K562 (cell line): ENCODE data around the gene DPF1. TPM values are rescaled to one million over a fixed set of nuclear protein-coding genes. Genes with fewer than 3 reads are reported as not detected.

Experiments
- E2F4 ChIP-seq: sonication (generic); formaldehyde crosslinking; IDR thresholded peaks from 2 replicates; pipeline ENCODE4 v1.8.0; 2022; ENCODE audit warnings: mild to moderate bottlenecking, low read depth, missing genetic modification reagents
- HCFC1 ChIP-seq: IDR thresholded peaks from 2 replicates; pipeline ENCODE4 v1.6.1; 2012; ENCODE audit warnings: low read depth, low read length, improper control_type of control experiment
- HDAC1 ChIP-seq, 2 experiments: fragments of 450-650 bp; IDR thresholded peaks; 2 replicates each; pipeline ENCODE4 v1.6.1; 2016 to 2017; ENCODE audit warnings: inconsistent platforms in 1 of 2, mild to moderate bottlenecking in 1 of 2, moderate library complexity in 1 of 2
- HMG20A ChIP-seq: fragments of 450-650 bp; formaldehyde crosslinking; conservative IDR thresholded peaks from 2 replicates; pipeline ENCODE4 v1.4.0; 2020; ENCODE audit warnings: mild to moderate bottlenecking, mixed read lengths
- POLR3G ChIP-seq: IDR thresholded peaks from 2 replicates; pipeline ENCODE4 v1.6.1; 2011; ENCODE audit not compliant: insufficient read length, insufficient replicate concordance; ENCODE audit errors: extremely low read depth
- PRPF4 ChIP-seq: fragments of 200-400 bp; formaldehyde crosslinking; IDR thresholded peaks from one replicate; pipeline ENCODE4 v1.6.1; 2017; ENCODE audit warnings: low read length, low read depth, mild to moderate bottlenecking; ENCODE audit not compliant: insufficient read depth, poor library complexity, severe bottlenecking
- PURB ChIP-seq: sonication (generic); formaldehyde crosslinking; IDR thresholded peaks from 2 replicates; pipeline ENCODE4 v1.9.0; 2021; ENCODE audit warnings: low read depth, mild to moderate bottlenecking, missing genetic modification reagents
- RREB1 ChIP-seq: fragments of 250-450 bp; sonication (Bioruptor Pico); IDR thresholded peaks from 2 replicates; pipeline ENCODE4 v1.4.0; 2020
- TCF7L2 ChIP-seq: fragments of 150-350 bp; IDR thresholded peaks from 2 replicates; pipeline ENCODE4 v1.6.1; 2016; ENCODE audit warnings: low read depth, mild to moderate bottlenecking, low read length, moderate library complexity
- TSHZ1 ChIP-seq: fragments of 250-450 bp; sonication (Bioruptor Pico); IDR thresholded peaks from 2 replicates; pipeline ENCODE4 v1.4.0; 2020; ENCODE audit warnings: mild to moderate bottlenecking, moderate library complexity
- ZKSCAN8 ChIP-seq: fragments of 200-800 bp; sonication (Bioruptor generic); IDR thresholded peaks from 2 replicates; pipeline ENCODE4 v1.6.1; 2016; ENCODE audit warnings: missing genetic modification characterization, missing compliant biosample characterization
- ZNF431 ChIP-seq: sonication (generic); formaldehyde crosslinking; IDR thresholded peaks from 2 replicates; pipeline ENCODE4 v1.8.0; 2022; ENCODE audit warnings: mild to moderate bottlenecking, missing genetic modification reagents
- ZNF518B ChIP-seq: fragments of 250-450 bp; sonication (Bioruptor Pico); IDR thresholded peaks from 2 replicates; pipeline ENCODE4 v1.5.0; 2021; ENCODE audit warnings: mild to moderate bottlenecking, moderate library complexity
- polyA plus RNA-seq, 8 experiments: library from polyadenylated mRNA; depleted of rRNA in 4 of 8; stranded (reverse) in 5 of 8; unstranded in 3 of 8; fragments of >200 nt; fragmentation: Nextera tagmentation in 2 of 8; fragmentation: Illumina TruSeq in 1 of 8; extraction: Ambion mirVana in 2 of 8; extraction: Trizol in 1 of 8; gene quantifications; 2 replicates each; pipeline versions ENCODE4 v1.2.1 to v1.2.3, GENCODE V29; 2011 to 2014; ENCODE audit warnings: inconsistent platforms in 1 of 8, missing spikeins in 1 of 8
- total RNA-seq, 7 experiments: library from RNA; depleted of rRNA in 6 of 7; stranded (reverse); fragments of >200 nt in 6 of 7; fragmentation: Illumina TruSeq in 2 of 7; extraction: Trizol in 2 of 7; gene quantifications; 2 replicates each; pipeline versions ENCODE4 v1.2.1 to v1.2.3, GENCODE V29; 2011 to 2021; ENCODE audit warnings: low replicate concordance in 1 of 7

Gene DPF1
- total and polyA plus RNA-seq, 9 of the 15 experiments (the other 6 are each of a cell fraction or from before 2014, with no cell fraction given): 0.10 to 5.7 (median 3.1) TPM

GRCh38 chr19:38270587-38271167, 46.7 kb upstream of the DPF1 start (continued):
- no peak for TF ChIP-seq TCF7L2
- TF ChIP-seq PRPF4: no peak
- TF ChIP-seq RREB1 (CRISPR knock-in tag): no peak
- TF ChIP-seq E2F4 (CRISPR knock-in tag): no peak
- TF ChIP-seq POLR3G: no peak
- TF ChIP-seq HDAC1 (IDR thresholded peaks at IDR 0.05): peak in 1 of 2 experiments; percentile 28; a peak in 2 of 4 replicates
- no peak for TF ChIP-seq HCFC1
- no peak for TF ChIP-seq PURB (CRISPR knock-in tag)
- TF ChIP-seq TSHZ1: no peak
- TF ChIP-seq HMG20A: no peak
- TF ChIP-seq ZNF518B: no peak
- no peak for TF ChIP-seq ZKSCAN8 (CRISPR knock-in tag)
- TF ChIP-seq ZNF431 (CRISPR knock-in tag): no peak
